Uterus (tissue), 4 donors: ENCODE measurements around the gene CCDC134. TPM values are rescaled to one million over a fixed set of nuclear protein-coding genes. Genes with fewer than 3 reads are reported as not detected.
"Not testable (repeated sequence)": the region's sequence is repeated elsewhere in the genome, so short reads cannot be mapped to it uniquely, and the experiment has no call there.

Experiments
- DNase-seq, 2 donors: peaks; one replicate each; pipeline ENCODE4 v3.0.0-alpha.2; 2019 to 2020
- H3K27ac ChIP-seq, 2 donors: fragments of 200-600 bp; sonication (generic); 1 replicate in 1 of 2; 2 replicates in 1 of 2; pipeline ENCODE4 v1.5.1; 2016 to 2018
- H3K27me3 ChIP-seq, 2 donors: fragments of 200-600 bp; sonication (generic); one replicate each; pipeline ENCODE4 v1.5.1; 2018 to 2019; ENCODE audit warnings: control low read depth in 1 of 2
- H3K36me3 ChIP-seq, 2 donors: fragments of 200-600 bp; sonication (generic); one replicate each; pipeline ENCODE4 v1.5.1; 2019; ENCODE audit warnings: control low read depth in 1 of 2
- H3K4me1 ChIP-seq, 2 donors: fragments of 200-600 bp; sonication (generic); one replicate each; pipeline ENCODE4 v1.5.1; 2018 to 2019; ENCODE audit warnings: control low read depth in 1 of 2
- H3K4me3 ChIP-seq, 2 donors: fragments of 200-600 bp; sonication (generic); 1 replicate in 1 of 2; 2 replicates in 1 of 2; pipeline ENCODE4 v1.5.1; 2018 to 2019; ENCODE audit warnings: mild to moderate bottlenecking in 1 of 2
- H3K9me3 ChIP-seq, 2 donors: fragments of 200-600 bp; sonication (generic); one replicate each; pipeline ENCODE4 v1.5.1; 2019; ENCODE audit warnings: control low read depth in 1 of 2
- CTCF ChIP-seq, 4 experiments: fragments of 200-600 bp in 2 of 4; fragments of 450-650 bp in 2 of 4; sonication (generic) in 2 of 4; IDR thresholded peaks; one replicate each; pipeline ENCODE4 v1.5.1; 2016 to 2019; ENCODE audit warnings: antibody characterized with exemption in 4 of 4, mild to moderate bottlenecking in 2 of 4, moderate library complexity in 1 of 4
- POLR2A ChIP-seq, 2 donors: fragments of 450-650 bp; IDR thresholded peaks; one replicate each; pipeline ENCODE4 v1.6.1; 2016; ENCODE audit warnings: antibody characterized with exemption in 2 of 2, mild to moderate bottlenecking in 1 of 2, moderate library complexity in 1 of 2
- intact Hi-C: fragments of 100-400 bp; cut with DNase I; formaldehyde crosslinking; loops from one replicate; pipeline ENCODE4 v1.15.1; 2023; ENCODE audit warnings: low total_unique reads
- total RNA-seq, 4 donors: library from RNA; depleted of rRNA in 3 of 4; stranded (reverse); fragments of >200 nt in 3 of 4; gene quantifications; one replicate each; pipeline versions ENCODE4 v1.1.0 to v1.2.4, GENCODE V29; 2014 to 2023
- donor health status: DM: yes; HTN: yes; CAD: no.

The CCDC134 gene
- total RNA-seq, 4 donors from 2014 or later = 4.1 to 24.3 (median 11.0) TPM

GRCh38 chr22:41857860-41858199, 57.4 kb downstream of the CCDC134 start:
- intact Hi-C loops = no loop called here
- no peak overlapping the region for H3K27ac ChIP-seq
- no peaks in the 10 kb centered on the region for H3K4me1 ChIP-seq

GRCh38 chr22:41862160-41862529, 61.7 kb downstream of the CCDC134 start:
- no peaks in the 10 kb centered on the region for H3K9me3 ChIP-seq
- no peaks in the 10 kb centered on the region for H3K36me3 ChIP-seq
- no peaks in the 10 kb centered on the region for H3K4me1 ChIP-seq
- DNase-seq = no peak
- intact Hi-C loops = no loop called here
- TF ChIP-seq CTCF (IDR thresholded peaks at IDR 0.05) = no peak
- no peak for TF ChIP-seq POLR2A (IDR thresholded peaks at IDR 0.05)
- H3K27me3 ChIP-seq = no peaks in the 10 kb centered on the region
- no peak overlapping the region for H3K4me3 ChIP-seq
- peak overlapping the region; percentile 39 to 47 for H3K27ac ChIP-seq

More at GRCh38 chr22:41857860-41858199, 57.4 kb downstream of the CCDC134 start:
- no peak for TF ChIP-seq POLR2A (IDR thresholded peaks at IDR 0.05)
- DNase-seq = no peak
- Histone ChIP-seq H3K27me3 (no peaks in the 10 kb centered on the region), H3K36me3 (no peaks in the 10 kb centered on the region), H3K4me3 (no peak overlapping the region), H3K9me3 (no peaks in the 10 kb centered on the region)

- peak overlapping the region; percentile 39 to 47 for H3K27ac ChIP-seq
- H3K4me1 ChIP-seq = no peaks in the 10 kb centered on the region
- TF ChIP-seq POLR2A (IDR thresholded peaks at IDR 0.05) (no peak), CTCF (IDR thresholded peaks at IDR 0.05) (no peak)
- H3K9me3 ChIP-seq = no peaks in the 10 kb centered on the region
- DNase-seq = no peak
- no peak overlapping the region for H3K4me3 ChIP-seq
- H3K36me3 ChIP-seq = no peaks in the 10 kb centered on the region
- intact Hi-C loops = no loop called here
- no peaks in the 10 kb centered on the region for H3K27me3 ChIP-seq
These were observed 62.2 kb downstream of the CCDC134 start for GRCh38 chr22:41862530-41863266.

GRCh38 chr22:41863472-41863871, 63.0 kb downstream of the CCDC134 start:
- TF ChIP-seq POLR2A (IDR thresholded peaks at IDR 0.05) (no peak), CTCF (IDR thresholded peaks at IDR 0.05) (no peak)
- no peak for DNase-seq
- no peak overlapping the region for H3K4me3 ChIP-seq
- H3K36me3 ChIP-seq = no peaks in the 10 kb centered on the region
- intact Hi-C loops = no loop called here
- no peaks in the 10 kb centered on the region for H3K9me3 ChIP-seq
- no peak overlapping the region for H3K27ac ChIP-seq
- H3K4me1 ChIP-seq = no peaks in the 10 kb centered on the region
- no peaks in the 10 kb centered on the region for H3K27me3 ChIP-seq

- intact Hi-C loops = no loop called here
- DNase-seq = no peak
- Histone ChIP-seq H3K27me3 (no peaks in the 10 kb centered on the region), H3K27ac (no peak overlapping the region), H3K9me3 (no peaks in the 10 kb centered on the region), H3K36me3 (no peaks in the 10 kb centered on the region), H3K4me3 (no peak overlapping the region), H3K4me1 (no peaks in the 10 kb centered on the region)
- no peak for TF ChIP-seq CTCF (IDR thresholded peaks at IDR 0.05)
- no peak for TF ChIP-seq POLR2A (IDR thresholded peaks at IDR 0.05)
These were observed 68.1 kb downstream of the CCDC134 start for GRCh38 chr22:41868556-41868955.

GRCh38 chr22:41870081-41870480, 69.6 kb downstream of the CCDC134 start:
- DNase-seq, H3K27ac ChIP-seq, H3K4me3 ChIP-seq, H3K36me3 ChIP-seq, intact Hi-C loops, H3K27me3 ChIP-seq, H3K9me3 ChIP-seq, H3K4me1 ChIP-seq: not testable (repeated sequence)
